Nephron progenitor cell (in vitro differentiated cells): ENCODE results near the gene MBLAC1.
A peak's percentile ranks its signal among the peaks of the same experiment; 100 is the strongest.

ENCODE experiments used
- DNase-seq: peaks from one replicate; pipeline ENCODE4 v3.0.0; 2021
- H3K27ac Mint-ChIP-seq: 2 replicates; pipeline ENCODE4 v1.8.0; 2021; ENCODE audit warnings: mild to moderate bottlenecking, moderate library complexity, mixed read lengths
- H3K27me3 Mint-ChIP-seq: 2 replicates; pipeline ENCODE4 v1.8.0; 2021; ENCODE audit warnings: mild to moderate bottlenecking, low read depth, mixed read lengths; ENCODE audit not compliant: poor library complexity
- H3K36me3 Mint-ChIP-seq: 2 replicates; pipeline ENCODE4 v1.8.0; 2021; ENCODE audit warnings: low read depth, mixed read lengths
- H3K4me1 Mint-ChIP-seq: 2 replicates; pipeline ENCODE4 v1.8.0; 2021; ENCODE audit warnings: mixed read lengths
- H3K4me3 Mint-ChIP-seq: 2 replicates; pipeline ENCODE4 v1.8.0; 2021; ENCODE audit warnings: mild to moderate bottlenecking, moderate library complexity, mixed read lengths
- H3K9me3 Mint-ChIP-seq: 2 replicates; pipeline ENCODE4 v1.8.0; 2021; ENCODE audit warnings: mild to moderate bottlenecking, moderate library complexity, mixed read lengths
- TF ChIP-seq, protein P1 (sequence below): fragments of 200-600 bp; sonication (generic); IDR thresholded peaks from 2 replicates; pipeline ENCODE4 v1.5.0; 2021; ENCODE audit warnings: antibody characterized with exemption

The MBLAC1 gene

DNA sequence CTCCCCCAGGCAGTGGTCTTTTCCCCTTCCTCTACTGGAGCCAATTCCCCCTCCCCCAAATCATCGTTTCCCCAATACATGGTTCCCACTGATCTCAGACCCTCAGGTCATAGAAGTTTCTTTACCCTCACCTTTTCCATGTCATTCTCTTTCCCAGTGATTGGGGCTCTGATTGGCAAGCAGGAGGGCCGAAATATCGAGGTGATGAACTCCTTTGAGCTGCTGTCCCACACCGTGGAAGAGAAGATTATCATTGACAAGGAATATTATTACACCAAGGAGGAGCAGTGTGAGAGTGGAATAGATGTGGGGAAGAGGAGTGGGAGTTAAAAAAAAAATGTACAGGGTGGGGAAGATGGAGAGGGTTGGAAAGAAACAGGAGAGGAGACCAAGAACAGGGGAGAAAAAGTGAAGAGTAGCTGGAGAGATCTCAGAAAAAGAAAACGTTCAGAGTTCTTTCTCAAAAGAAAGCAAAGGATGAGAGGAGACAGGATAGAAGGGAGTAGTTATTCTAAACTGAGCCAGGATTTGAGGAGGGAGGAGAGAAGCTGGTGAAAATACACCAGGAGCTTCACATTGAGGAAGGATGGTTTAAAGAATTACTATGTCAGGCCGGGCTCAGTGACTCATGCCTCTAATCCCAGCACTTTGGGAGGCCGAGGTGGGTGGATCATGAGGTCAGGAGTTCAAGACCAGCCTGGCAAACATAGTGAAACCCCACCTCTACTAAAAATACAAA is 37.1 kb upstream of the MBLAC1 start:
- TF ChIP-seq, protein P1, sequence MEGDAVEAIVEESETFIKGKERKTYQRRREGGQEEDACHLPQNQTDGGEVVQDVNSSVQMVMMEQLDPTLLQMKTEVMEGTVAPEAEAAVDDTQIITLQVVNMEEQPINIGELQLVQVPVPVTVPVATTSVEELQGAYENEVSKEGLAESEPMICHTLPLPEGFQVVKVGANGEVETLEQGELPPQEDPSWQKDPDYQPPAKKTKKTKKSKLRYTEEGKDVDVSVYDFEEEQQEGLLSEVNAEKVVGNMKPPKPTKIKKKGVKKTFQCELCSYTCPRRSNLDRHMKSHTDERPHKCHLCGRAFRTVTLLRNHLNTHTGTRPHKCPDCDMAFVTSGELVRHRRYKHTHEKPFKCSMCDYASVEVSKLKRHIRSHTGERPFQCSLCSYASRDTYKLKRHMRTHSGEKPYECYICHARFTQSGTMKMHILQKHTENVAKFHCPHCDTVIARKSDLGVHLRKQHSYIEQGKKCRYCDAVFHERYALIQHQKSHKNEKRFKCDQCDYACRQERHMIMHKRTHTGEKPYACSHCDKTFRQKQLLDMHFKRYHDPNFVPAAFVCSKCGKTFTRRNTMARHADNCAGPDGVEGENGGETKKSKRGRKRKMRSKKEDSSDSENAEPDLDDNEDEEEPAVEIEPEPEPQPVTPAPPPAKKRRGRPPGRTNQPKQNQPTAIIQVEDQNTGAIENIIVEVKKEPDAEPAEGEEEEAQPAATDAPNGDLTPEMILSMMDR, result no peak
- H3K27ac Mint-ChIP-seq, result peak overlapping the region; percentile 70
- H3K9me3 Mint-ChIP-seq, result no peaks in the 10 kb centered on the region
- H3K4me3 Mint-ChIP-seq, result peak overlapping the region; percentile 94
- peaks cover 49% of the 10 kb centered on the region for H3K36me3 Mint-ChIP-seq
- H3K4me1 Mint-ChIP-seq, result peaks cover 41% of the 10 kb centered on the region
- DNase-seq, result no peak
- H3K27me3 Mint-ChIP-seq, result peaks cover 8% of the 10 kb centered on the region

DNA sequence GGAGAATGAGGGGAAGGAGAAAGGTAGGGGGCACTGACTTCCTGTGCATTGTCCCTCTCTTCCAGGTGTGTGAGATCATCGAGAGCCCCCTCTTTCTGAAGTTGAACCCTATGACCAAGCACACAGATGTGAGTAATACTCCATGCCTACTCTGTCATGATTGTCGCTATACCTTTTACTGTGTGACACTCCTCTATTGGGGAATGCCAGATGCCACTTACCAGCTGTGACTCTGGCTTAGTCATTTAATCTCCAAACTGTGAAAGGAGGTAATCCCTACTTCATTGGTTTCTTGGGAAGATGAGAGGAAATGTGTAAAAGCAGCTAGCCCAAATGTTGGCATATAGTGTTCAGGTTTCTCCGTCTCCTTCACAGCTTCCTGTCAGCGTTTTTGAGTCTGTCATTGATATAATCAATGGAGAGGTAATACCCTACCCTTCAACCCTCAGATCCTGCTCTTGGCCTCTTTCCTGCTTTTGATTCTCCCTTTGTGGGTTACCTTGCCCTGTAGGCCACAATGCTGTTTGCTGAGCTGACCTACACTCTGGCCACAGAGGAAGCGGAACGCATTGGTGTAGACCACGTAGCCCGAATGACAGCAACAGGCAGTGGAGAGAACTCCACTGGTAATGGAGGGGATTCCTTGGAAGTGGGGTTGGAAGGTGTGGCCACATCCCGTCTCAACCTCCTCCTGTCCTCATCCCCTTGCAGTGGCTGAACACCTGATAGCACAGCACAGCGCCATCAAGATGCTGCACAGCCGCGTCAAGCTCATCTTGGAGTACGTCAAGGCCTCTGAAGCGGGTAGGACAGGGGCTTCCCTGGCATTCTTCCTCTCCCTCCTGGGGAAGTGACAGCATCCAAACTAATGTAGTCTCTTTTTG is 36.0 kb upstream of the MBLAC1 start:
- Mint-ChIP-seq H3K4me1 (peaks cover 50% of the 10 kb centered on the region), H3K27me3 (no peaks in the 10 kb centered on the region), H3K27ac (peak overlapping the region; percentile 87)

DNA sequence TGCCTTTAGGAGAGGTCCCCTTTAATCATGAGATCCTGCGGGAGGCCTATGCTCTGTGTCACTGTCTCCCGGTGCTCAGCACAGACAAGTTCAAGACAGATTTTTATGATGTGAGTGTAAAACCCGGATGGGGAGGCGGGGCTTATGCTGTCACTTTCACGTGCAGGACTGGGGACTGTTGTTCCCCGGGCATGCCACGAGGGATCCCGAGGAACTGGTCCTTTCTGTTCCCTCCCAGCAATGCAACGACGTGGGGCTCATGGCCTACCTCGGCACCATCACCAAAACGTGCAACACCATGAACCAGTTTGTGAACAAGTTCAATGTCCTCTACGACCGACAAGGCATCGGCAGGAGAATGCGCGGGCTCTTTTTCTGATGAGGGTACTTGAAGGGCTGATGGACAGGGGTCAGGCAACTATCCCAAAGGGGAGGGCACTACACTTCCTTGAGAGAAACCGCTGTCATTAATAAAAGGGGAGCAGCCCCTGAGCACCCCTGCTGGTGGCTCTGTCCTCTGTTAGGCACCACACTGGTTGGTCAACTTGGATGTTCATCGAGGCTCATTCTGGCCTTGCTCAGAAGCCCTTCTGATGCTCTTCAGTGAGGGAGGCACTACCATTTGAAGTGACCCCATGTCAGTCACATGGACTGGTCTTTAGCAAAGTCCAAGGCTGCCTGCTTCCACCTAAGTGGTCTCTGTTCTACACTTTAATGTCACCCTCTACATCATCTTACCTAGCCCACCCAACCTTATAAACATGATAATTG is 35.2 kb upstream of the MBLAC1 start:
- Mint-ChIP-seq H3K4me1 (peaks cover 54% of the 10 kb centered on the region), H3K27ac (peak overlapping the region; percentile 87), H3K36me3 (peaks cover 68% of the 10 kb centered on the region), H3K27me3 (no peaks in the 10 kb centered on the region), H3K9me3 (no peaks in the 10 kb centered on the region), H3K4me3 (peak overlapping the region; percentile 28)
- TF ChIP-seq, protein P1, result no peak
- no peak for DNase-seq

More for the DNA sequence above, 36.0 kb upstream of the MBLAC1 start:
- Mint-ChIP-seq H3K4me3 (peak overlapping the region; percentile 94), H3K36me3 (peaks cover 60% of the 10 kb centered on the region), H3K9me3 (no peaks in the 10 kb centered on the region)
- no peak for DNase-seq
- TF ChIP-seq, protein P1, result no peak

DNA sequence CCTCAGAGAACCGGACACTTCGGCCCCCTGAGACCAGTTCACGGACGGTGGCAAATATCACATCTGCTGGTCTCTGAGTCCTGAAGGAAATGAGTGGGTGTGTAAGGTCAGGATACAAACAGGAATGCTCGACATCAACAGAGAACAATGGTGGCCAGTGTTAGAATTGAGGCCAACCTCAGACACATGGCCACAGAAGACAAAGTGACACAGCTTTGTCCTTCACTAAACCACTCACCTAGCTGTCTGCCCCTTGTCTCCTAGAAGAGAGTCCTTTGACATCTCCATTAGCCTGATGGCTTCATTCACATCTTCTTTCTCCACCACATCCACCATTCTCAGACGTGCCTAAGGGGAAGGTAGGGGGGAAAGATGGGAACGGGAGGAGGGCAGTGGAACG is 33.7 kb upstream of the MBLAC1 start:
- H3K36me3 Mint-ChIP-seq, result peaks cover 80% of the 10 kb centered on the region
- peaks cover 59% of the 10 kb centered on the region for H3K4me1 Mint-ChIP-seq
- no peaks in the 10 kb centered on the region for H3K9me3 Mint-ChIP-seq
- H3K4me3 Mint-ChIP-seq, result no peak overlapping the region
- TF ChIP-seq, protein P1, result no peak
- peak overlapping the region; percentile 87 for H3K27ac Mint-ChIP-seq
- no peak for DNase-seq
- H3K27me3 Mint-ChIP-seq, result no peaks in the 10 kb centered on the region

DNA sequence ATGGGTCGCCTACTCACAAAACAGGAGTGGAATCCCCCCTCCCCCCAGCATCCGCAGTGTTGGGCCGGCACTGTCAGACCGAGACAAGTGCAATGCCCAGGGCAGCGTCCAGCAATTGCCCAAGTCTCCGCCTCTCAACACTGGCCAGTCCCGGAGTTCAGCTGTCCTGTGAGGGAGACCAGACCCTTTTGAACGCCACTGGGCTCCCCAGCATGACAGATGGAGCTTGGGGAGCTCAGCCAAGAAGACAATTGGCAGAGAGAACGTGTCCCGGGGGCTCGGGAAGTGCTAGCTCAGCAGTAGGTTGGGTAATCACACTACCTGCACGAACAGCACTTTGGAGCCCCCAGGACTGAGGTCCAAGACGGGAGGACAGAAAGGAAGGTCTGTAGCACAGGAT is 33.3 kb upstream of the MBLAC1 start:
- Mint-ChIP-seq H3K27me3 (peaks cover 3% of the 10 kb centered on the region), H3K4me1 (peaks cover 59% of the 10 kb centered on the region), H3K27ac (peak overlapping the region; percentile 87), H3K4me3 (no peak overlapping the region), H3K9me3 (no peaks in the 10 kb centered on the region), H3K36me3 (peaks cover 85% of the 10 kb centered on the region)
- TF ChIP-seq, protein P1, result no peak
- no peak for DNase-seq
